ENCODE data around the gene ROS1. TPM values are rescaled to one million over a fixed set of nuclear protein-coding genes. Genes with fewer than 3 reads are reported as not detected.

The ROS1 gene
- total RNA-seq, 3 donors from 2014 or later = 0.03 TPM; not detected in 1

- Mint-ChIP-seq H3K27me3 (ENCODE audit: low read depth) (peaks cover 16% of the 10 kb centered on the region), H3K36me3 (ENCODE audit: insufficient read depth) (no peaks in the 10 kb centered on the region), H3K4me3 (no peak overlapping the region)
Observed at GRCh38 chr6:117329926-117330325, 95.8 kb downstream of the ROS1 start.

GRCh38 chr6:117328500-117328899 lies 97.2 kb downstream of the ROS1 start:
- Mint-ChIP-seq H3K9me3 (no peaks in the 10 kb centered on the region), H3K27me3 (ENCODE audit: low read depth) (peaks cover 15% of the 10 kb centered on the region), H3K4me3 (no peak overlapping the region), H3K36me3 (ENCODE audit: insufficient read depth) (no peaks in the 10 kb centered on the region), H3K4me1 (ENCODE audit: low read depth) (no peaks in the 10 kb centered on the region)
- ATAC-seq = no peak
- no peak for DNase-seq

More at GRCh38 chr6:117329926-117330325, 95.8 kb downstream of the ROS1 start:
- H3K4me1 Mint-ChIP-seq (ENCODE audit: low read depth) = no peaks in the 10 kb centered on the region
- no peaks in the 10 kb centered on the region for H3K9me3 Mint-ChIP-seq
- no peak for ATAC-seq
- DNase-seq = no peak

GRCh38 chr6:117328005-117328389 lies 97.7 kb downstream of the ROS1 start:
- Mint-ChIP-seq H3K9me3 (no peaks in the 10 kb centered on the region), H3K36me3 (ENCODE audit: insufficient read depth) (no peaks in the 10 kb centered on the region), H3K4me3 (no peak overlapping the region), H3K4me1 (ENCODE audit: low read depth) (no peaks in the 10 kb centered on the region), H3K27me3 (ENCODE audit: low read depth) (peaks cover 14% of the 10 kb centered on the region)
- DNase-seq = no peak
- no peak for ATAC-seq

- no peaks in the 10 kb centered on the region for H3K36me3 Mint-ChIP-seq (ENCODE audit: insufficient read depth)
- ATAC-seq (no peak), DNase-seq (no peak)
- H3K9me3 Mint-ChIP-seq = no peaks in the 10 kb centered on the region
- H3K4me3 Mint-ChIP-seq = no peak overlapping the region
- H3K4me1 Mint-ChIP-seq (ENCODE audit: low read depth) = no peaks in the 10 kb centered on the region
- H3K27me3 Mint-ChIP-seq (ENCODE audit: low read depth) = peaks cover 13% of the 10 kb centered on the region
Observed at GRCh38 chr6:117327149-117328004, 98.4 kb downstream of the ROS1 start.

- no peaks in the 10 kb centered on the region for H3K36me3 Mint-ChIP-seq (ENCODE audit: insufficient read depth)
- H3K9me3 Mint-ChIP-seq = no peaks in the 10 kb centered on the region
- no peaks in the 10 kb centered on the region for H3K4me1 Mint-ChIP-seq (ENCODE audit: low read depth)
- H3K4me3 Mint-ChIP-seq = no peak overlapping the region
- H3K27me3 Mint-ChIP-seq (ENCODE audit: low read depth) = peaks cover 12% of the 10 kb centered on the region
- DNase-seq = no peak
- no peak for ATAC-seq
Observed at GRCh38 chr6:117326396-117326795, 99.3 kb downstream of the ROS1 start.

GRCh38 chr6:117317261-117317660 lies 108.5 kb downstream of the ROS1 start:
- H3K4me3 Mint-ChIP-seq = no peak overlapping the region
- ATAC-seq (no peak), DNase-seq (no peak)
- H3K4me1 Mint-ChIP-seq (ENCODE audit: low read depth) = no peaks in the 10 kb centered on the region
- no peaks in the 10 kb centered on the region for H3K36me3 Mint-ChIP-seq (ENCODE audit: insufficient read depth)
- no peaks in the 10 kb centered on the region for H3K9me3 Mint-ChIP-seq
- peaks cover 5% of the 10 kb centered on the region for H3K27me3 Mint-ChIP-seq (ENCODE audit: low read depth)

GRCh38 chr6:117311726-117312125 lies 114.0 kb downstream of the ROS1 start:
- H3K4me1 Mint-ChIP-seq (ENCODE audit: low read depth) = no peaks in the 10 kb centered on the region
- H3K27me3 Mint-ChIP-seq (ENCODE audit: low read depth) = peaks cover 2% of the 10 kb centered on the region
- H3K9me3 Mint-ChIP-seq = no peaks in the 10 kb centered on the region
- no peak for DNase-seq
- H3K36me3 Mint-ChIP-seq (ENCODE audit: insufficient read depth) = no peaks in the 10 kb centered on the region
- no peak overlapping the region for H3K4me3 Mint-ChIP-seq
- ATAC-seq = no peak

- Mint-ChIP-seq H3K4me1 (ENCODE audit: low read depth) (no peaks in the 10 kb centered on the region), H3K36me3 (ENCODE audit: insufficient read depth) (no peaks in the 10 kb centered on the region), H3K4me3 (no peak overlapping the region), H3K9me3 (no peaks in the 10 kb centered on the region), H3K27me3 (ENCODE audit: low read depth) (peaks cover 2% of the 10 kb centered on the region)
- ATAC-seq (no peak), DNase-seq (no peak)
Observed at GRCh38 chr6:117311310-117311709, 114.4 kb downstream of the ROS1 start.

- peaks cover 4% of the 10 kb centered on the region for H3K27me3 Mint-ChIP-seq (ENCODE audit: low read depth)
- H3K36me3 Mint-ChIP-seq (ENCODE audit: insufficient read depth) = no peaks in the 10 kb centered on the region
- no peak overlapping the region for H3K4me3 Mint-ChIP-seq
- no peaks in the 10 kb centered on the region for H3K9me3 Mint-ChIP-seq
- ATAC-seq = no peak
- DNase-seq = no peak
- H3K4me1 Mint-ChIP-seq (ENCODE audit: low read depth) = no peaks in the 10 kb centered on the region
Observed at GRCh38 chr6:117309611-117310010, 116.1 kb downstream of the ROS1 start.

GRCh38 chr6:117309069-117309468 lies 116.7 kb downstream of the ROS1 start:
- ATAC-seq = no peak
- H3K36me3 Mint-ChIP-seq (ENCODE audit: insufficient read depth) = no peaks in the 10 kb centered on the region
- H3K4me3 Mint-ChIP-seq = no peak overlapping the region

GRCh38 chr6:117307655-117308054 lies 118.1 kb downstream of the ROS1 start:
- Mint-ChIP-seq H3K4me3 (no peak overlapping the region), H3K4me1 (ENCODE audit: low read depth) (no peaks in the 10 kb centered on the region), H3K9me3 (no peaks in the 10 kb centered on the region), H3K27me3 (ENCODE audit: low read depth) (peaks cover 4% of the 10 kb centered on the region), H3K36me3 (ENCODE audit: insufficient read depth) (no peaks in the 10 kb centered on the region)
- ATAC-seq = no peak
- DNase-seq = no peak

More at GRCh38 chr6:117309069-117309468, 116.7 kb downstream of the ROS1 start:
- Mint-ChIP-seq H3K4me1 (ENCODE audit: low read depth) (no peaks in the 10 kb centered on the region), H3K9me3 (no peaks in the 10 kb centered on the region), H3K27me3 (ENCODE audit: low read depth) (peaks cover 4% of the 10 kb centered on the region)
- no peak for DNase-seq

GRCh38 chr6:117306227-117306790 lies 119.4 kb downstream of the ROS1 start:
- Mint-ChIP-seq H3K4me1 (ENCODE audit: low read depth) (no peaks in the 10 kb centered on the region), H3K36me3 (ENCODE audit: insufficient read depth) (no peaks in the 10 kb centered on the region), H3K4me3 (no peak overlapping the region), H3K27me3 (ENCODE audit: low read depth) (peaks cover 2% of the 10 kb centered on the region), H3K9me3 (no peaks in the 10 kb centered on the region)
- no peak for ATAC-seq
- DNase-seq = no peak

GRCh38 chr6:117304446-117304845 lies 121.3 kb downstream of the ROS1 start:
- Mint-ChIP-seq H3K36me3 (ENCODE audit: insufficient read depth) (no peaks in the 10 kb centered on the region), H3K4me3 (no peak overlapping the region), H3K4me1 (ENCODE audit: low read depth) (no peaks in the 10 kb centered on the region), H3K27me3 (ENCODE audit: low read depth) (peaks cover 2% of the 10 kb centered on the region), H3K9me3 (no peaks in the 10 kb centered on the region)
- DNase-seq = no peak
- no peak for ATAC-seq

- Mint-ChIP-seq H3K4me1 (ENCODE audit: low read depth) (no peaks in the 10 kb centered on the region), H3K9me3 (no peaks in the 10 kb centered on the region), H3K36me3 (ENCODE audit: insufficient read depth) (no peaks in the 10 kb centered on the region), H3K4me3 (no peak overlapping the region), H3K27me3 (ENCODE audit: low read depth) (peaks cover 2% of the 10 kb centered on the region)
- DNase-seq = no peak
- ATAC-seq = no peak
Observed at GRCh38 chr6:117303323-117303722, 122.4 kb downstream of the ROS1 start.

- no peaks in the 10 kb centered on the region for H3K4me1 Mint-ChIP-seq (ENCODE audit: low read depth)
- no peak for ATAC-seq
- no peaks in the 10 kb centered on the region for H3K27me3 Mint-ChIP-seq (ENCODE audit: low read depth)
Observed at GRCh38 chr6:117298941-117299340, 126.8 kb downstream of the ROS1 start.

More at GRCh38 chr6:117298941-117299340, 126.8 kb downstream of the ROS1 start:
- Mint-ChIP-seq H3K36me3 (ENCODE audit: insufficient read depth) (no peaks in the 10 kb centered on the region), H3K4me3 (no peak overlapping the region), H3K9me3 (no peaks in the 10 kb centered on the region)
- no peak for DNase-seq
